ENCODE data around the gene DEPDC4.

The DEPDC4 gene

GRCh38 chr12:100213016-100213891 is 53.6 kb downstream of the DEPDC4 start:
- H3K4me3 ChIP-seq (ENCODE audit: low read length), result no peak overlapping the region
- no peak for DNase-seq (ENCODE audit: low read depth)
- TF ChIP-seq CTCF (conservative IDR thresholded peaks at IDR 0.05; ENCODE audit: low read depth, low read length), result no peak

- TF ChIP-seq CTCF (conservative IDR thresholded peaks at IDR 0.05; ENCODE audit: low read depth, low read length), result no peak
- no peak for DNase-seq (ENCODE audit: low read depth)
- H3K4me3 ChIP-seq (ENCODE audit: low read length), result no peak overlapping the region
Measured at GRCh38 chr12:100211698-100212097, 55.2 kb downstream of the DEPDC4 start.

GRCh38 chr12:100208834-100209233 is 58.0 kb downstream of the DEPDC4 start:
- DNase-seq (ENCODE audit: low read depth), result no peak
- TF ChIP-seq CTCF (conservative IDR thresholded peaks at IDR 0.05; ENCODE audit: low read depth, low read length), result no peak
- H3K4me3 ChIP-seq (ENCODE audit: low read length), result no peak overlapping the region

GRCh38 chr12:100207311-100207710 is 59.6 kb downstream of the DEPDC4 start:
- DNase-seq (ENCODE audit: low read depth), result no peak
- no peak for TF ChIP-seq CTCF (conservative IDR thresholded peaks at IDR 0.05; ENCODE audit: low read depth, low read length)
- H3K4me3 ChIP-seq (ENCODE audit: low read length), result no peak overlapping the region

GRCh38 chr12:100201604-100202423 is 65.1 kb downstream of the DEPDC4 start:
- DNase-seq (ENCODE audit: low read depth), result no peak
- H3K4me3 ChIP-seq (ENCODE audit: low read length), result peak overlapping the region; percentile 98
- TF ChIP-seq CTCF (conservative IDR thresholded peaks at IDR 0.05; ENCODE audit: low read depth, low read length), result no peak

- peak; percentile 85 for DNase-seq (ENCODE audit: low read depth)
- peak within 1 kb of the TSS; percentile 98 for H3K4me3 ChIP-seq (ENCODE audit: low read length)
- no peak for TF ChIP-seq CTCF (conservative IDR thresholded peaks at IDR 0.05; ENCODE audit: low read depth, low read length)
Measured at GRCh38 chr12:100200463-100201181, 66.3 kb downstream of the DEPDC4 start, which contains the start of gene ACTR6. TSS of gene ACTR6 (plus strand) at chr12:100200815. CDS start at chr12:100200852, 37 bp downstream.
